ENCODE measurements around the gene IGFL4. TPM values are rescaled to one million over a fixed set of nuclear protein-coding genes. Genes with fewer than 3 reads are reported as not detected.

IGFL4 gene
- total and polyA plus RNA-seq, 2 of the 13 experiments (the other 11 are each of a cell fraction or from before 2014, with no cell fraction given) = 1.2 to 1.4 TPM

GRCh38 chr19:45994998-45995714, 45.6 kb downstream of the IGFL4 start, which contains the start of gene CCDC61 (continued):
- TF ChIP-seq, protein P1, sequence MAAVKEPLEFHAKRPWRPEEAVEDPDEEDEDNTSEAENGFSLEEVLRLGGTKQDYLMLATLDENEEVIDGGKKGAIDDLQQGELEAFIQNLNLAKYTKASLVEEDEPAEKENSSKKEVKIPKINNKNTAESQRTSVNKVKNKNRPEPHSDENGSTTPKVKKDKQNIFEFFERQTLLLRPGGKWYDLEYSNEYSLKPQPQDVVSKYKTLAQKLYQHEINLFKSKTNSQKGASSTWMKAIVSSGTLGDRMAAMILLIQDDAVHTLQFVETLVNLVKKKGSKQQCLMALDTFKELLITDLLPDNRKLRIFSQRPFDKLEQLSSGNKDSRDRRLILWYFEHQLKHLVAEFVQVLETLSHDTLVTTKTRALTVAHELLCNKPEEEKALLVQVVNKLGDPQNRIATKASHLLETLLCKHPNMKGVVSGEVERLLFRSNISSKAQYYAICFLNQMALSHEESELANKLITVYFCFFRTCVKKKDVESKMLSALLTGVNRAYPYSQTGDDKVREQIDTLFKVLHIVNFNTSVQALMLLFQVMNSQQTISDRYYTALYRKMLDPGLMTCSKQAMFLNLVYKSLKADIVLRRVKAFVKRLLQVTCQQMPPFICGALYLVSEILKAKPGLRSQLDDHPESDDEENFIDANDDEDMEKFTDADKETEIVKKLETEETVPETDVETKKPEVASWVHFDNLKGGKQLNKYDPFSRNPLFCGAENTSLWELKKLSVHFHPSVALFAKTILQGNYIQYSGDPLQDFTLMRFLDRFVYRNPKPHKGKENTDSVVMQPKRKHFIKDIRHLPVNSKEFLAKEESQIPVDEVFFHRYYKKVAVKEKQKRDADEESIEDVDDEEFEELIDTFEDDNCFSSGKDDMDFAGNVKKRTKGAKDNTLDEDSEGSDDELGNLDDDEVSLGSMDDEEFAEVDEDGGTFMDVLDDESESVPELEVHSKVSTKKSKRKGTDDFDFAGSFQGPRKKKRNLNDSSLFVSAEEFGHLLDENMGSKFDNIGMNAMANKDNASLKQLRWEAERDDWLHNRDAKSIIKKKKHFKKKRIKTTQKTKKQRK (IDR thresholded peaks at IDR 0.05; ENCODE audit: low read length) = peak; percentile 91
- no peak for TF ChIP-seq TMF1 (CRISPR knock-in tag; IDR thresholded peaks at IDR 0.05; ENCODE audit: low read depth)
- TF ChIP-seq ASH2L (IDR thresholded peaks at IDR 0.05; ENCODE audit: insufficient read length, low read depth, low read length) = peak; percentile 51
- TF ChIP-seq, protein P2, sequence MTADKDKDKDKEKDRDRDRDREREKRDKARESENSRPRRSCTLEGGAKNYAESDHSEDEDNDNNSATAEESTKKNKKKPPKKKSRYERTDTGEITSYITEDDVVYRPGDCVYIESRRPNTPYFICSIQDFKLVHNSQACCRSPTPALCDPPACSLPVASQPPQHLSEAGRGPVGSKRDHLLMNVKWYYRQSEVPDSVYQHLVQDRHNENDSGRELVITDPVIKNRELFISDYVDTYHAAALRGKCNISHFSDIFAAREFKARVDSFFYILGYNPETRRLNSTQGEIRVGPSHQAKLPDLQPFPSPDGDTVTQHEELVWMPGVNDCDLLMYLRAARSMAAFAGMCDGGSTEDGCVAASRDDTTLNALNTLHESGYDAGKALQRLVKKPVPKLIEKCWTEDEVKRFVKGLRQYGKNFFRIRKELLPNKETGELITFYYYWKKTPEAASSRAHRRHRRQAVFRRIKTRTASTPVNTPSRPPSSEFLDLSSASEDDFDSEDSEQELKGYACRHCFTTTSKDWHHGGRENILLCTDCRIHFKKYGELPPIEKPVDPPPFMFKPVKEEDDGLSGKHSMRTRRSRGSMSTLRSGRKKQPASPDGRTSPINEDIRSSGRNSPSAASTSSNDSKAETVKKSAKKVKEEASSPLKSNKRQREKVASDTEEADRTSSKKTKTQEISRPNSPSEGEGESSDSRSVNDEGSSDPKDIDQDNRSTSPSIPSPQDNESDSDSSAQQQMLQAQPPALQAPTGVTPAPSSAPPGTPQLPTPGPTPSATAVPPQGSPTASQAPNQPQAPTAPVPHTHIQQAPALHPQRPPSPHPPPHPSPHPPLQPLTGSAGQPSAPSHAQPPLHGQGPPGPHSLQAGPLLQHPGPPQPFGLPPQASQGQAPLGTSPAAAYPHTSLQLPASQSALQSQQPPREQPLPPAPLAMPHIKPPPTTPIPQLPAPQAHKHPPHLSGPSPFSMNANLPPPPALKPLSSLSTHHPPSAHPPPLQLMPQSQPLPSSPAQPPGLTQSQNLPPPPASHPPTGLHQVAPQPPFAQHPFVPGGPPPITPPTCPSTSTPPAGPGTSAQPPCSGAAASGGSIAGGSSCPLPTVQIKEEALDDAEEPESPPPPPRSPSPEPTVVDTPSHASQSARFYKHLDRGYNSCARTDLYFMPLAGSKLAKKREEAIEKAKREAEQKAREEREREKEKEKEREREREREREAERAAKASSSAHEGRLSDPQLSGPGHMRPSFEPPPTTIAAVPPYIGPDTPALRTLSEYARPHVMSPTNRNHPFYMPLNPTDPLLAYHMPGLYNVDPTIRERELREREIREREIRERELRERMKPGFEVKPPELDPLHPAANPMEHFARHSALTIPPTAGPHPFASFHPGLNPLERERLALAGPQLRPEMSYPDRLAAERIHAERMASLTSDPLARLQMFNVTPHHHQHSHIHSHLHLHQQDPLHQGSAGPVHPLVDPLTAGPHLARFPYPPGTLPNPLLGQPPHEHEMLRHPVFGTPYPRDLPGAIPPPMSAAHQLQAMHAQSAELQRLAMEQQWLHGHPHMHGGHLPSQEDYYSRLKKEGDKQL (CRISPR knock-in tag; IDR thresholded peaks at IDR 0.05; ENCODE audit: low read depth) = no peak
- no peak for TF ChIP-seq NFATC3 (CRISPR knock-in tag; IDR thresholded peaks at IDR 0.05)
- no peak for TF ChIP-seq ZNF776 (CRISPR knock-in tag; IDR thresholded peaks at IDR 0.05)
- no peak for TF ChIP-seq RFX5 (IDR thresholded peaks at IDR 0.05; ENCODE audit: low read depth, low read length)
- no peak for TF ChIP-seq ZHX1 (CRISPR knock-in tag; IDR thresholded peaks at IDR 0.05; ENCODE audit: low read depth)
- no peak for TF ChIP-seq CBX2 (IDR thresholded peaks at IDR 0.05; ENCODE audit: low read depth, low read length)
- no peak for TF ChIP-seq CBX2 (CRISPR knock-in tag; IDR thresholded peaks at IDR 0.05; ENCODE audit: low read depth)
- no peak for TF ChIP-seq TIGD3 (CRISPR knock-in tag; IDR thresholded peaks at IDR 0.05; ENCODE audit: borderline replicate concordance)
- TF ChIP-seq TBX3 (IDR thresholded peaks at IDR 0.05; ENCODE audit: borderline replicate concordance) = no peak
- TF ChIP-seq ZIK1 (CRISPR knock-in tag; IDR thresholded peaks at IDR 0.05; ENCODE audit: borderline replicate concordance, low read depth) = no peak
- no peak for TF ChIP-seq ZBTB25 (CRISPR knock-in tag; IDR thresholded peaks at IDR 0.05)
